Testis (tissue), 2 donors: ENCODE measurements around the gene RBM39.

Experiments used
- POLR2A ChIP-seq: fragments of 450-650 bp; IDR thresholded peaks from one replicate; pipeline ENCODE4 v1.6.1; 2017; ENCODE audit warnings: antibody characterized with exemption, mild to moderate bottlenecking, moderate library complexity
- TF ChIP-seq, protein P1 (sequence below), 3 experiments: fragments of 450-650 bp in 2 of 3; fragments of 200-600 bp in 1 of 3; sonication (generic) in 1 of 3; IDR thresholded peaks; one replicate each; pipeline ENCODE4 v1.5.1; 2016 to 2019; ENCODE audit warnings: antibody characterized with exemption in 3 of 3, mild to moderate bottlenecking in 2 of 3, moderate library complexity in 1 of 3

DNA sequence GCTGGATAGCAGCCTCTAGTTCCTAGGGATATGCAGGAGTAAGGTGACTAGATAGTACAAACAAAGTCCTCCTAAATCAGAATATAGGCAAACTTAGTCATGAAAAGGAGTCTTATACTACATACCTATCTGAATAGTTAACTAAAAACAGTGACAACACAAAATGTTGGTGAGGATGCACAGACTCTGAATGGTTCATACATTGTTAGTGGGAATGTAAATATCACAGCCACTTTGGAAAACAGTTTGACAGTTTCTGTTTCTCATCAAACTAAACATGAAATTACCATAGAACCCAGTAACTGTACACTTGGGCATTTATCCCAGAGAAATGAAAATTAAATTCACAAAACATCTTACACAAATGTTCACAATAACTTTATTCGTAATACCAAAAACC is 60.1 kb downstream of the RBM39 start:
- TF ChIP-seq, protein P1, sequence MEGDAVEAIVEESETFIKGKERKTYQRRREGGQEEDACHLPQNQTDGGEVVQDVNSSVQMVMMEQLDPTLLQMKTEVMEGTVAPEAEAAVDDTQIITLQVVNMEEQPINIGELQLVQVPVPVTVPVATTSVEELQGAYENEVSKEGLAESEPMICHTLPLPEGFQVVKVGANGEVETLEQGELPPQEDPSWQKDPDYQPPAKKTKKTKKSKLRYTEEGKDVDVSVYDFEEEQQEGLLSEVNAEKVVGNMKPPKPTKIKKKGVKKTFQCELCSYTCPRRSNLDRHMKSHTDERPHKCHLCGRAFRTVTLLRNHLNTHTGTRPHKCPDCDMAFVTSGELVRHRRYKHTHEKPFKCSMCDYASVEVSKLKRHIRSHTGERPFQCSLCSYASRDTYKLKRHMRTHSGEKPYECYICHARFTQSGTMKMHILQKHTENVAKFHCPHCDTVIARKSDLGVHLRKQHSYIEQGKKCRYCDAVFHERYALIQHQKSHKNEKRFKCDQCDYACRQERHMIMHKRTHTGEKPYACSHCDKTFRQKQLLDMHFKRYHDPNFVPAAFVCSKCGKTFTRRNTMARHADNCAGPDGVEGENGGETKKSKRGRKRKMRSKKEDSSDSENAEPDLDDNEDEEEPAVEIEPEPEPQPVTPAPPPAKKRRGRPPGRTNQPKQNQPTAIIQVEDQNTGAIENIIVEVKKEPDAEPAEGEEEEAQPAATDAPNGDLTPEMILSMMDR (IDR thresholded peaks at IDR 0.05), result no peak
- no peak for TF ChIP-seq POLR2A
